Activated CD4-positive, alpha-beta T cell treated with anti-CD3 and anti-CD28 coated beads, Interleukin-2, amount 10 ng/mL, durations not matched to agents 24 days and 14 days (primary cell): ENCODE measurements around the gene CELSR2. TPM values are rescaled to one million over a fixed set of nuclear protein-coding genes. Genes with fewer than 3 reads are reported as not detected.

Experiments used
- DNase-seq: peaks from one replicate; pipeline ENCODE4 v3.0.0; 2022
- H3K27ac Mint-ChIP-seq: one replicate; pipeline ENCODE4 v1.8.0; 2022; ENCODE audit warnings: mild to moderate bottlenecking, mixed read lengths
- H3K27me3 Mint-ChIP-seq: one replicate; pipeline ENCODE4 v1.8.0; 2022; ENCODE audit warnings: mixed read lengths
- H3K36me3 Mint-ChIP-seq: one replicate; pipeline ENCODE4 v1.8.0; 2022; ENCODE audit warnings: low read depth, mild to moderate bottlenecking, mixed read lengths
- H3K4me1 Mint-ChIP-seq: one replicate; pipeline ENCODE4 v1.8.0; 2021; ENCODE audit warnings: mixed read lengths
- H3K4me3 Mint-ChIP-seq: one replicate; pipeline ENCODE4 v1.8.0; 2022; ENCODE audit warnings: mild to moderate bottlenecking, moderate library complexity, mixed read lengths
- H3K9me3 Mint-ChIP-seq: one replicate; pipeline ENCODE4 v1.8.0; 2021; ENCODE audit warnings: mixed read lengths
- intact Hi-C: fragments of 100-400 bp; cut with micrococcal nuclease; formaldehyde crosslinking; loops from one replicate; pipeline ENCODE4 v1.15.1; 2023
- total RNA-seq: library from RNA; stranded (reverse); gene quantifications from 2 replicates; pipeline ENCODE4 v1.2.3, GENCODE V29; 2022

CELSR2 gene
- total RNA-seq, 1 donor from 2014 or later: 4.1 TPM

DNA sequence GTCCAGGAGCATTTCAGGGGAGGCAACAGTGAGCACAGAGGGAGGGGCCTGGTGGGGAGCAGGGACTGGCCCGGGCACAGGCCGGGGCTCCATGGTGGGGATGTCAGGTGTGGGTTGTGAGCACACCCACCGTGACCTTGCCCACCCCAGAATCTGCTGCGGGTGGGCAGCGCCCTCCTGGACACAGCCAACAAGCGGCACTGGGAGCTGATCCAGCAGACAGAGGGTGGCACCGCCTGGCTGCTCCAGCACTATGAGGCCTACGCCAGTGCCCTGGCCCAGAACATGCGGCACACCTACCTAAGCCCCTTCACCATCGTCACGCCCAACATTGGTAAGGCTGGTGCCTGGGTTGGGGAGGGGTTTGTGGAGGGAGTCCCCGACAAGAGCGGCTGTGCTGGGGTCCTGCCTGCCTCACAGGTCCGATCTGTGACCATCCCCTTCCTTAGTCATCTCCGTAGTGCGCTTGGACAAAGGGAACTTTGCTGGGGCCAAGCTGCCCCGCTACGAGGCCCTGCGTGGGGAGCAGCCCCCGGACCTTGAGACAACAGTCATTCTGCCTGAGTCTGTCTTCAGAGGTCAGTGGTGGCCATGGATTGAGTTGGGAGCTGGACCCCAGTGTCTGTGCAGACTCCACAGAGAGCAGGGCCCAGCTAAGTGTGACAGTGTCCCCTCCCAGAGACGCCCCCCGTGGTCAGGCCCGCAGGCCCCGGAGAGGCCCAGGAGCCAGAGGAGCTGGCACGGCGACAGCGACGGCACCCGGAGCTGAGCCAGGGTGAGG, 19.3 kb downstream of the CELSR2 start:
- no peak overlapping the region for H3K4me3 Mint-ChIP-seq
- no peak for DNase-seq
- no peaks in the 10 kb centered on the region for H3K4me1 Mint-ChIP-seq
- no peaks in the 10 kb centered on the region for H3K9me3 Mint-ChIP-seq
- no peaks in the 10 kb centered on the region for H3K36me3 Mint-ChIP-seq
- H3K27ac Mint-ChIP-seq: no peak overlapping the region
- intact Hi-C loops: no loop called here
- H3K27me3 Mint-ChIP-seq: no peaks in the 10 kb centered on the region

DNA sequence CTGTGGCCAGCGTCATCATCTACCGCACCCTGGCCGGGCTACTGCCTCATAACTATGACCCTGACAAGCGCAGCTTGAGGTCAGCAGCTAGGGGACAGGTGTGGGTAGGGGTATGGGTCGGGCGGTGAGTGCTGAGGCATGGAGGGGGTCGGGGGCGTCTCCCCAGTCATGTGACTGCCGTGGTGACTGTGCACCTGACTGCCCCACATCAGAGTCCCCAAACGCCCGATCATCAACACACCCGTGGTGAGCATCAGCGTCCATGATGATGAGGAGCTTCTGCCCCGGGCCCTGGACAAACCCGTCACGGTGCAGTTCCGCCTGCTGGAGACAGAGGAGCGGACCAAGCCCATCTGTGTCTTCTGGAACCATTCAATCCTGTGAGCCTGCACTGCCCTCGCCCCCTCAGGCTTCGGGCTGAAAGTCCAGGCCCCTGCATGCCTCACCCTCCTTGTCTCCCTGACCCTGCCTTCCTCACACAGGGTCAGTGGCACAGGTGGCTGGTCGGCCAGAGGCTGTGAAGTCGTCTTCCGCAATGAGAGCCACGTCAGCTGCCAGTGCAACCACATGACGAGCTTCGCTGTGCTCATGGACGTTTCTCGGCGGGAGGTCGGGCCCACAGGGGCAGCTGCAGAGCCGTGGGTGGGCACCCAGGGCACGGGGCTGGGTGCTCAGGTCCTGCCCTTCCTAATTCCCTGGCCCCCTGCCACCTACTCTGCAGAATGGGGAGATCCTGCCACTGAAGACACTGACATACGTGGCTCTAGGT, 20.1 kb downstream of the CELSR2 start:
- H3K36me3 Mint-ChIP-seq: no peaks in the 10 kb centered on the region
- no peak overlapping the region for H3K27ac Mint-ChIP-seq
- intact Hi-C loops: no loop called here

DNA sequence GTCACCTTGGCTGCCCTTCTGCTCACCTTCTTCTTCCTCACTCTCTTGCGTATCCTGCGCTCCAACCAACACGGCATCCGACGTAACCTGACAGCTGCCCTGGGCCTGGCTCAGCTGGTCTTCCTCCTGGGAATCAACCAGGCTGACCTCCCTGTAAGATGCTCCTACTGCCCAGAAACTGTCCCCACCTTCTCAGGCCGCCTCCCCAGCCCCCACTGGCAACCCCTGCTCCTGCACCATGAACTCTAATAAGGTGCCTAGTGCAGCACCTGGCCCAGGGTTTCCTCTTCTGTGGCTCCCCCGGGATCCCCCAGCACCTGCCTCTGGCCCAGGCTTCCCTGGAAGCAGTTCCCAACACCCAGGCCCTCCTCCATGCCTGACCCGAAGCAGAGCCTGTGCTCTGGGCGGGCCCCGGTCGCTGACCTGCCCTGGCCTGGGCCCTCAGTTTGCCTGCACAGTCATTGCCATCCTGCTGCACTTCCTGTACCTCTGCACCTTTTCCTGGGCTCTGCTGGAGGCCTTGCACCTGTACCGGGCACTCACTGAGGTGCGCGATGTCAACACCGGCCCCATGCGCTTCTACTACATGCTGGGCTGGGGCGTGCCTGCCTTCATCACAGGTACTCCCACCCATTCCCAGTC, 20.8 kb downstream of the CELSR2 start:
- Mint-ChIP-seq H3K9me3 (no peaks in the 10 kb centered on the region), H3K27ac (no peak overlapping the region), H3K36me3 (no peaks in the 10 kb centered on the region), H3K27me3 (no peaks in the 10 kb centered on the region), H3K4me1 (peaks cover 2% of the 10 kb centered on the region), H3K4me3 (no peak overlapping the region)
- intact Hi-C loops: no loop called here
- DNase-seq: no peak

More for the DNA sequence above, 20.1 kb downstream of the CELSR2 start:
- H3K4me1 Mint-ChIP-seq: peaks cover 2% of the 10 kb centered on the region
- H3K4me3 Mint-ChIP-seq: no peak overlapping the region
- no peak for DNase-seq
- H3K9me3 Mint-ChIP-seq: no peaks in the 10 kb centered on the region
- H3K27me3 Mint-ChIP-seq: no peaks in the 10 kb centered on the region

DNA sequence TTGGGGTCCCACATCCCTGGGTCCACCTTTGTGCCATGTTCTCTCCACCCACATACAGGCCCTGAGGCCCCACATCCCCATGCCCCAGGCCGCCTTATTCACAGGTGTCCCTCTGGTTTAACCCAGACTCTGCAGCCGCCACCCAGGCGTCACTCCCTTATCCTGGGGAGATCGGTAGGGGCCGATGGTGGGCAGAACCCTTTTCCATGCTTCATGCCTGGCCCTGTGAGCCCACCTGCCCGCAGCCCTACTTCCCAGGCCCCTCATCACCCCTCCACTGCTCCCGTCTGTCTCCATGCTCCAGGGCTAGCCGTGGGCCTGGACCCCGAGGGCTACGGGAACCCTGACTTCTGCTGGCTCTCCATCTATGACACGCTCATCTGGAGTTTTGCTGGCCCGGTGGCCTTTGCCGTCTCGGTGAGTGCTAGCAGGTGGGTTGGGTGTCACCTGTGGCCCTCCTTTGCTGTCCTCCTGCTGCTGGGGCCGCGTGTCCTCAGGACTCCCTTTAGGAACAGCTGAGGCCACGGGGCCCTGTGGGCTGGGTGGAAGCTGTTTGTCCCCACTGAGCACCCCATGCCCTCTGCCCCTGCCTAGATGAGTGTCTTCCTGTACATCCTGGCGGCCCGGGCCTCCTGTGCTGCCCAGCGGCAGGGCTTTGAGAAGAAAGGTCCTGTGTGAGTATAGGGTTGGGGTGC, 21.4 kb downstream of the CELSR2 start:
- no peaks in the 10 kb centered on the region for H3K36me3 Mint-ChIP-seq
- no peak overlapping the region for H3K27ac Mint-ChIP-seq
- peaks cover 2% of the 10 kb centered on the region for H3K4me1 Mint-ChIP-seq
- no peaks in the 10 kb centered on the region for H3K27me3 Mint-ChIP-seq
- DNase-seq: no peak
- intact Hi-C loops: no loop called here
- H3K9me3 Mint-ChIP-seq: no peaks in the 10 kb centered on the region
- no peak overlapping the region for H3K4me3 Mint-ChIP-seq

DNA sequence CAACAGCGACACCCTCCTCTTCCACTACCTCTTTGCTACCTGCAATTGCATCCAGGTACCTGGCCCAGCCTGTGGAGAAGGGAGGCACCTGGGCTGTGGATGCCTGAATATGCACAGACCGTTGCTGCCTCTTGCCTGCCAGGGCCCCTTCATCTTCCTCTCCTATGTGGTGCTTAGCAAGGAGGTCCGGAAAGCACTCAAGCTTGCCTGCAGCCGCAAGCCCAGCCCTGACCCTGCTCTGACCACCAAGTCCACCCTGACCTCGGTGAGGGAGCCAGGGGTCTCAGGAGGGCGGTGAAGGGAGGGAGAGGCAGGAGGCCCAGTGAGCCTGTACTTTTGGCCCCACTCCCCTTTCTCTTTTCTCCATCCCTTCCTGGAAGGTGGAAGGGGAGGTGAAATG, 22.1 kb downstream of the CELSR2 start:
- intact Hi-C loops: no loop called here
- peaks cover 2% of the 10 kb centered on the region for H3K4me1 Mint-ChIP-seq
- no peaks in the 10 kb centered on the region for H3K36me3 Mint-ChIP-seq
- H3K4me3 Mint-ChIP-seq: no peak overlapping the region
- no peak overlapping the region for H3K27ac Mint-ChIP-seq
- no peak for DNase-seq
- no peaks in the 10 kb centered on the region for H3K27me3 Mint-ChIP-seq
- H3K9me3 Mint-ChIP-seq: no peaks in the 10 kb centered on the region

DNA sequence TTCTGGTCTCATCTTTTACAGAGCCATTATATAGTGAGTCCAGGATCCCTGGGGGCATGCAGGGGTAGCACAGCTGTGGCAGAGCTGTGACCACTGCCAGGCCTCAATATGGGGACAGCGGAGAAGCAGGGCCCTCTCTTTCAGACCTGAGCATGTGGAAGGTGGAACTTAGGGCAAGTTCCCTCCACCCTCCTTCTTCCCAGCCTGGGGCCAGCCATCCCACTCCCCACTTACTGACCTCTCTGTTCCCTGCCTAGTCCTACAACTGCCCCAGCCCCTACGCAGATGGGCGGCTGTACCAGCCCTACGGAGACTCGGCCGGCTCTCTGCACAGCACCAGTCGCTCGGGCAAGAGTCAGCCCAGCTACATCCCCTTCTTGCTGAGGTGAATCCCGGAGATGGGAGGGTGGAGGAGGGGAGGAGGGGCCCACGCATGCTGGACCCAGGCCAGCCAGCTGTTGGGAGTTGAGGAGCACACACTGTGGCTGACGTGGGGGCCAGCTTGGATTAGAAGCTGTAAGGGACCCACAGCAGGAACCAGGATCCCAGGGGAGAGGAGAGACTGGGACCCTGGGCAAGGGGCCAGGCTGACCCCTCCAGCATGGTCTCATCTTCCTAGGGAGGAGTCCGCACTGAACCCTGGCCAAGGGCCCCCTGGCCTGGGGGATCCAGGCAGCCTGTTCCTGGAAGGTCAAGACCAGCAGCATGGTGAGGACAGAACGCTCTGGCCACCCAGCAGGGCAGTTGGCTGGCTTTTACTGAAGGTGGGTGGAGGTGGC, 22.9 kb downstream of the CELSR2 start:
- intact Hi-C loops: no loop called here
- Mint-ChIP-seq H3K36me3 (no peaks in the 10 kb centered on the region), H3K27me3 (no peaks in the 10 kb centered on the region), H3K27ac (no peak overlapping the region), H3K9me3 (no peaks in the 10 kb centered on the region), H3K4me1 (peaks cover 4% of the 10 kb centered on the region), H3K4me3 (no peak overlapping the region)
- DNase-seq: no peak

DNA sequence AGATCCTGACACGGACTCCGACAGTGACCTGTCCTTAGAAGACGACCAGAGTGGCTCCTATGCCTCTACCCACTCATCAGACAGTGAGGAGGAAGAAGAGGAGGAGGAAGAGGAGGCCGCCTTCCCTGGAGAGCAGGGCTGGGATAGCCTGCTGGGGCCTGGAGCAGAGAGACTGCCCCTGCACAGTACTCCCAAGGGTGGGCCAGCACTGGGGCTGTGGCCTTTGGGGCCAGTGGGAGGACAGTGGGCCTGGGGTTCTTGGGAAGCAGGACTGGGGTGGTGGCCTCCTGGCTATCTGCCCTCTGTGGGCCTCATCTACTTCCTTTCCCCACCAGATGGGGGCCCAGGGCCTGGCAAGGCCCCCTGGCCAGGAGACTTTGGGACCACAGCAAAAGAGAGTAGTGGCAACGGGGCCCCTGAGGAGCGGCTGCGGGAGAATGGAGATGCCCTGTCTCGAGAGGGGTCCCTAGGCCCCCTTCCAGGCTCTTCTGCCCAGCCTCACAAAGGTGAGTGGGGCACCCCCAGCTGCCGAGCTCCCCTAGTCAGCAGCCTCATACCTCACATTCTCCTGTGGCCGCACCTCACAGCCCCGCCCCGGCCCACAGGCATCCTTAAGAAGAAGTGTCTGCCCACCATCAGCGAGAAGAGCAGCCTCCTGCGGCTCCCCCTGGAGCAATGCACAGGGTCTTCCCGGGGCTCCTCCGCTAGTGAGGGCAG, 23.6 kb downstream of the CELSR2 start:
- Mint-ChIP-seq H3K4me3 (no peak overlapping the region), H3K4me1 (peaks cover 7% of the 10 kb centered on the region), H3K27ac (no peak overlapping the region), H3K36me3 (no peaks in the 10 kb centered on the region), H3K9me3 (no peaks in the 10 kb centered on the region), H3K27me3 (no peaks in the 10 kb centered on the region)
- no peak for DNase-seq
- intact Hi-C loops: no loop called here

DNA sequence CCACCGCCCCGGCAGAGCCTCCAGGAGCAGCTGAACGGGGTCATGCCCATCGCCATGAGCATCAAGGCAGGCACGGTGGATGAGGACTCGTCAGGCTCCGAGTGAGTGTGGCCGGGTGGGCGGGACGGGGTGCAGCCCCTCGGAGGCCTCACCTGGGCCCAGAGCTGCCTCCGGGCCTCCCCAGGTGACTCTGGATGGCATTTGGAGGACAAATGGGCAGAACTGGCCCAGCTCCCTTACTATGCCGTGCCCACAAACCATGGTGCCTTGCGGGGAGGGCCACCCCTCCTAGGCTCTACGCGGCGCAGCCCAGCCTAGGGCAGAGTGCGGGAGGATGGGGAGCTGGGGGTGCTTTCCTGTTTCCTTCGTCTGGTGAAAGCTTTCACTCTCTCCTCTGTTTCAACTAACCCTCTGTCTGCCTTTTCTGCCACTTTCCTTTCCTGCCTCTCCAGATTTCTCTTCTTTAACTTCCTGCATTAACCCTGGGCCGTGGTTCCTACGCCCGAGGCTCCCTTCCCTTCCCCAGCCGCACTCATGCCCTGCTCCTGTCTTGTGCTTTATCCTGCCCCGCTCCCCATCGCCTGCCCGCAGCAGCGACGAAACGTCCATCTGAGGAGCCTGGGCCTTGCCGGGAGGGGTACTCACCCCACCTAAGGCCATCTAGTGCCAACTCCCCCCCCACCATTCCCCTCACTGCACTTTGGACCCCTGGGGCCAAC, 24.4 kb downstream of the CELSR2 start:
- intact Hi-C loops: no loop called here
- H3K4me1 Mint-ChIP-seq: peaks cover 7% of the 10 kb centered on the region
- no peak overlapping the region for H3K27ac Mint-ChIP-seq
- no peak overlapping the region for H3K4me3 Mint-ChIP-seq
- no peaks in the 10 kb centered on the region for H3K9me3 Mint-ChIP-seq
- DNase-seq: no peak
- no peaks in the 10 kb centered on the region for H3K27me3 Mint-ChIP-seq
- peaks cover 2% of the 10 kb centered on the region for H3K36me3 Mint-ChIP-seq

DNA sequence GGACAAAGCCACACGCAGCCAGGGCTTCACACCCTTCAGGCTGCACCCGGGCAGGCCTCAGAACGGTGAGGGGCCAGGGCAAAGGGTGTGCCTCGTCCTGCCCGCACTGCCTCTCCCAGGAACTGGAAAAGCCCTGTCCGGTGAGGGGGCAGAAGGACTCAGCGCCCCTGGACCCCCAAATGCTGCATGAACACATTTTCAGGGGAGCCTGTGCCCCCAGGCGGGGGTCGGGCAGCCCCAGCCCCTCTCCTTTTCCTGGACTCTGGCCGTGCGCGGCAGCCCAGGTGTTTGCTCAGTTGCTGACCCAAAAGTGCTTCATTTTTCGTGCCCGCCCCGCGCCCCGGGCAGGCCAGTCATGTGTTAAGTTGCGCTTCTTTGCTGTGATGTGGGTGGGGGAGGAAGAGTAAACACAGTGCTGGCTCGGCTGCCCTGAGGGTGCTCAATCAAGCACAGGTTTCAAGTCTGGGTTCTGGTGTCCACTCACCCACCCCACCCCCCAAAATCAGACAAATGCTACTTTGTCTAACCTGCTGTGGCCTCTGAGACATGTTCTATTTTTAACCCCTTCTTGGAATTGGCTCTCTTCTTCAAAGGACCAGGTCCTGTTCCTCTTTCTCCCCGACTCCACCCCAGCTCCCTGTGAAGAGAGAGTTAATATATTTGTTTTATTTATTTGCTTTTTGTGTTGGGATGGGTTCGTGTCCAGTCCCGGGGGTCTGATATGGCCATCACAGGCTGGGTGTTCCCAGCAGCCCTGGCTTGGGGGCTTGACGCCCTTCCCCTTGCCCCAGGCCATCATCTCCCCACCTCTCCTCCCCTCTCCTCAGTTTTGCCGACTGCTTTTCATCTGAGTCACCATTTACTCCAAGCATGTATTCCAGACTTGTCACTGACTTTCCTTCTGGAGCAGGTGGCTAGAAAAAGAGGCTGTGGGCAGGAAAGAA, 25.5 kb downstream of the CELSR2 start:
- no peak for DNase-seq
- Mint-ChIP-seq H3K27me3 (no peaks in the 10 kb centered on the region), H3K4me3 (no peak overlapping the region), H3K27ac (no peak overlapping the region), H3K36me3 (peaks cover 2% of the 10 kb centered on the region), H3K4me1 (peaks cover 7% of the 10 kb centered on the region), H3K9me3 (no peaks in the 10 kb centered on the region)
- intact Hi-C loops: no loop called here

DNA sequence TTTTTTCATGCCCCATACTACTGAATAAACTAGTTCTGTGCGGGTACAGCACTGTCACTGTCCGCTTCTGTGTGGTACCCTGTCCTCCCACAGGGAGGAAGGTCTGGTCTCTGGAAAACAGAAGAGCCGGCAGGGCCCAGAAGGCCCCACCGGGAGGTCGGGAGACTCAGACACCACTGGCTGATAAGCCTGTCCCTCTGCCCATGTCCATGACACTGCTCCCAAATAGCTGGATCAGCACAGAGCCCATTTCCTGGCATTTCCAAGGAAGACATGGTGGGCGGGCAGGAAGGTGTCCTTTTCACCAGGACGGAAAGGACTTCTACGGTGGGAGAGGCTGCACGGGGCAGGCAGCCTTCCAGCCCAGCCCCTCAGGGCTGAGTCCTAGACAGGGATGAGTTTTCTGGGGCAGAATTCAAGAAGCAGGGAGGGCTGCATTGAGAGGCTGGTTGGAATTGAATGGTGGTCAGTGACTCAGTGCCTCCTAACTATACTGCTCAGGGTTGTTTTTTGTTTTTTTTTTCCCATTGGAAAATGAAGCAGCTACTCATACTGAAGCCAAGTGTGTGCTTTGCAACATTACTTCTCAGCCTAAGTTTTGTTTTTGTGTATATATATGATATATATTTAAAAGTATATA, 26.5 kb downstream of the CELSR2 start:
- Mint-ChIP-seq H3K27ac (no peak overlapping the region), H3K9me3 (no peaks in the 10 kb centered on the region), H3K4me1 (peaks cover 7% of the 10 kb centered on the region), H3K4me3 (no peak overlapping the region), H3K27me3 (no peaks in the 10 kb centered on the region), H3K36me3 (peaks cover 2% of the 10 kb centered on the region)
- DNase-seq: no peak
- intact Hi-C loops: no loop called here
